ENCODE data around the gene SORCS2.

Gene SORCS2

GRCh38 chr4:7418131-7418943 lies 226.0 kb downstream of the SORCS2 start:
- TF ChIP-seq CTCF (IDR thresholded peaks at IDR 0.05; ENCODE audit: extremely low read depth, missing control alignments) = no peak

GRCh38 chr4:7419961-7420660 lies 227.8 kb downstream of the SORCS2 start:
- no peak for DNase-seq (ENCODE audit: low spot score)
- TF ChIP-seq CTCF (IDR thresholded peaks at IDR 0.05; ENCODE audit: extremely low read depth, missing control alignments) = no peak

More at GRCh38 chr4:7418131-7418943, 226.0 kb downstream of the SORCS2 start:
- no peak for DNase-seq (ENCODE audit: low spot score)

- no peak for DNase-seq (ENCODE audit: low spot score)
- no peak for TF ChIP-seq CTCF (IDR thresholded peaks at IDR 0.05; ENCODE audit: extremely low read depth, missing control alignments)
Measured at GRCh38 chr4:7420661-7421040, 228.3 kb downstream of the SORCS2 start.

- no peak for DNase-seq (ENCODE audit: low spot score)
- TF ChIP-seq CTCF (IDR thresholded peaks at IDR 0.05; ENCODE audit: extremely low read depth, missing control alignments) = no peak
Measured at GRCh38 chr4:7421356-7422150, 229.2 kb downstream of the SORCS2 start.

GRCh38 chr4:7422151-7422897 lies 230.0 kb downstream of the SORCS2 start:
- no peak for TF ChIP-seq CTCF (IDR thresholded peaks at IDR 0.05; ENCODE audit: extremely low read depth, missing control alignments)
- no peak for DNase-seq (ENCODE audit: low spot score)

- no peak for DNase-seq (ENCODE audit: low spot score)
- TF ChIP-seq CTCF (IDR thresholded peaks at IDR 0.05; ENCODE audit: extremely low read depth, missing control alignments) = no peak
Measured at GRCh38 chr4:7422898-7423180, 230.5 kb downstream of the SORCS2 start.

Measured in GM20000 (cell line).